ENCODE measurements around the gene DDR1. TPM values are rescaled to one million over a fixed set of nuclear protein-coding genes. Genes with fewer than 3 reads are reported as not detected.
A peak's percentile ranks its signal among the peaks of the same experiment; 100 is the strongest.

DDR1 gene
- total RNA-seq, 1 experiment from 2014 or later: 230 TPM

GRCh38 chr6:30894935-30895334 is 10.6 kb downstream of the DDR1 start:
- Mint-ChIP-seq H3K4me1 (peaks cover 12% of the 10 kb centered on the region), H3K36me3 (peaks cover 71% of the 10 kb centered on the region), H3K27ac (no peak overlapping the region), H3K4me3 (no peak overlapping the region), H3K9me3 (no peaks in the 10 kb centered on the region), H3K27me3 (ENCODE audit: low read depth) (no peaks in the 10 kb centered on the region)
- DNase-seq (ENCODE audit: low spot score): no peak
- ChIA-PET CTCF (interaction anchor here (0.9 to 1.4 kb wide), 3 partner anchors 12 to 185 kb away, joined by 3 to 6 read pairs (median 3); partner anchors contain the start of gene VARS2), POLR2A (no interaction called here)
- ATAC-seq: no peak
- TF ChIP-seq ZNF317 (CRISPR knock-in tag; IDR thresholded peaks at IDR 0.05; ENCODE audit: borderline replicate concordance, low read depth): no peak

- ATAC-seq (peak; percentile 17; the same call in 1 of the 2 replicates), DNase-seq (ENCODE audit: low spot score) (no peak)
- Mint-ChIP-seq H3K36me3 (peaks cover 67% of the 10 kb centered on the region), H3K27me3 (ENCODE audit: low read depth) (no peaks in the 10 kb centered on the region), H3K4me1 (peaks cover 8% of the 10 kb centered on the region), H3K4me3 (no peak overlapping the region), H3K9me3 (no peaks in the 10 kb centered on the region), H3K27ac (no peak overlapping the region)
- TF ChIP-seq ZNF425 (CRISPR knock-in tag; conservative IDR thresholded peaks at IDR 0.05) (no peak), ZNF423 (CRISPR knock-in tag; IDR thresholded peaks at IDR 0.05) (no peak), ZNF671 (CRISPR knock-in tag; IDR thresholded peaks at IDR 0.05) (no peak)
- ChIA-PET CTCF (interaction anchor here (0.9 to 1.6 kb wide), 5 partner anchors 9 to 184 kb away, joined by 3 to 9 read pairs (median 4); partner anchors contain the start of gene VARS2), POLR2A (no interaction called here)
Measured at GRCh38 chr6:30895343-30895742, 11.0 kb downstream of the DDR1 start.

GRCh38 chr6:30896541-30896940 is 12.2 kb downstream of the DDR1 start:
- Mint-ChIP-seq H3K27ac (no peak overlapping the region), H3K4me1 (peaks cover 6% of the 10 kb centered on the region), H3K27me3 (ENCODE audit: low read depth) (no peaks in the 10 kb centered on the region), H3K4me3 (no peak overlapping the region), H3K9me3 (no peaks in the 10 kb centered on the region), H3K36me3 (peaks cover 58% of the 10 kb centered on the region)
- ATAC-seq (no peak), DNase-seq (ENCODE audit: low spot score) (no peak)
- no peak for TF ChIP-seq E2F1 (CRISPR knock-in tag; IDR thresholded peaks at IDR 0.05)
- ChIA-PET CTCF (interaction anchor here (1.2 to 1.6 kb wide), 3 partner anchors 10 to 69 kb away, joined by 4 to 9 read pairs (median 4); no protein-coding TSS in a partner anchor), POLR2A (no interaction called here)

GRCh38 chr6:30897882-30898281 is 13.6 kb downstream of the DDR1 start:
- ChIA-PET CTCF (no interaction called here), POLR2A (no interaction called here)
- ATAC-seq (no peak), DNase-seq (ENCODE audit: low spot score) (no peak)
- peaks cover 50% of the 10 kb centered on the region for H3K36me3 Mint-ChIP-seq
- no peaks in the 10 kb centered on the region for H3K9me3 Mint-ChIP-seq
- no peaks in the 10 kb centered on the region for H3K27me3 Mint-ChIP-seq (ENCODE audit: low read depth)
- TF ChIP-seq RORB (CRISPR knock-in tag; IDR thresholded peaks at IDR 0.05): no peak
- no peak for TF ChIP-seq NR1H2 (CRISPR knock-in tag; IDR thresholded peaks at IDR 0.05)
- TF ChIP-seq GRHL2 (CRISPR knock-in tag; IDR thresholded peaks at IDR 0.05; ENCODE audit: insufficient replicate concordance, severe bottlenecking): no peak
- TF ChIP-seq CBFB (CRISPR knock-in tag; IDR thresholded peaks at IDR 0.05; ENCODE audit: low read depth): no peak
- no peak for TF ChIP-seq ATF6 (CRISPR knock-in tag; IDR thresholded peaks at IDR 0.05)
- TF ChIP-seq HMGXB4 (CRISPR knock-in tag; IDR thresholded peaks at IDR 0.05): no peak
- no peak for TF ChIP-seq ZNF671 (CRISPR knock-in tag; IDR thresholded peaks at IDR 0.05)
- no peak for TF ChIP-seq CDX4 (CRISPR knock-in tag; IDR thresholded peaks at IDR 0.05; ENCODE audit: borderline replicate concordance)
- TF ChIP-seq OVOL2 (CRISPR knock-in tag; IDR thresholded peaks at IDR 0.05; ENCODE audit: borderline replicate concordance): no peak
- TF ChIP-seq FOXK1 (CRISPR knock-in tag; IDR thresholded peaks at IDR 0.05): no peak
- no peak for TF ChIP-seq TP53 (CRISPR knock-in tag; IDR thresholded peaks at IDR 0.05)
- no peak overlapping the region for H3K27ac Mint-ChIP-seq
- peaks cover under 1% of the 10 kb centered on the region for H3K4me1 Mint-ChIP-seq
- no peak overlapping the region for H3K4me3 Mint-ChIP-seq
